GM12864 (cell line): Measurements from ENCODE around the gene PCNA.
"Not testable (repeated sequence)": the region's sequence is repeated elsewhere in the genome, so short reads cannot be mapped to it uniquely, and the experiment has no call there.

Experiments used
- DNase-seq: peaks from one replicate; pipeline ENCODE4 v3.0.0-alpha.2; 2011; ENCODE audit warnings: low read depth
- H3K4me3 ChIP-seq: 2 replicates; pipeline ENCODE4 v1.5.1; 2011; ENCODE audit warnings: mild to moderate bottlenecking, low read depth, low read length, control low read depth
- TF ChIP-seq, protein P1 (sequence below): IDR thresholded peaks from 2 replicates; pipeline ENCODE4 v1.5.1; 2011; ENCODE audit warnings: low read depth, mild to moderate bottlenecking, moderate library complexity, low read length, control low read depth, inconsistent platforms; ENCODE audit errors: missing control alignments

PCNA gene

GRCh38 chr20:5072756-5073659, 46.8 kb downstream of the PCNA start:
- DNase-seq, result no peak
- TF ChIP-seq, protein P1, sequence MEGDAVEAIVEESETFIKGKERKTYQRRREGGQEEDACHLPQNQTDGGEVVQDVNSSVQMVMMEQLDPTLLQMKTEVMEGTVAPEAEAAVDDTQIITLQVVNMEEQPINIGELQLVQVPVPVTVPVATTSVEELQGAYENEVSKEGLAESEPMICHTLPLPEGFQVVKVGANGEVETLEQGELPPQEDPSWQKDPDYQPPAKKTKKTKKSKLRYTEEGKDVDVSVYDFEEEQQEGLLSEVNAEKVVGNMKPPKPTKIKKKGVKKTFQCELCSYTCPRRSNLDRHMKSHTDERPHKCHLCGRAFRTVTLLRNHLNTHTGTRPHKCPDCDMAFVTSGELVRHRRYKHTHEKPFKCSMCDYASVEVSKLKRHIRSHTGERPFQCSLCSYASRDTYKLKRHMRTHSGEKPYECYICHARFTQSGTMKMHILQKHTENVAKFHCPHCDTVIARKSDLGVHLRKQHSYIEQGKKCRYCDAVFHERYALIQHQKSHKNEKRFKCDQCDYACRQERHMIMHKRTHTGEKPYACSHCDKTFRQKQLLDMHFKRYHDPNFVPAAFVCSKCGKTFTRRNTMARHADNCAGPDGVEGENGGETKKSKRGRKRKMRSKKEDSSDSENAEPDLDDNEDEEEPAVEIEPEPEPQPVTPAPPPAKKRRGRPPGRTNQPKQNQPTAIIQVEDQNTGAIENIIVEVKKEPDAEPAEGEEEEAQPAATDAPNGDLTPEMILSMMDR, result no peak
- H3K4me3 ChIP-seq, result no peak overlapping the region

- not testable (repeated sequence) for DNase-seq, H3K4me3 ChIP-seq
Measured at GRCh38 chr20:5071942-5072341, 47.8 kb downstream of the PCNA start.

DNA sequence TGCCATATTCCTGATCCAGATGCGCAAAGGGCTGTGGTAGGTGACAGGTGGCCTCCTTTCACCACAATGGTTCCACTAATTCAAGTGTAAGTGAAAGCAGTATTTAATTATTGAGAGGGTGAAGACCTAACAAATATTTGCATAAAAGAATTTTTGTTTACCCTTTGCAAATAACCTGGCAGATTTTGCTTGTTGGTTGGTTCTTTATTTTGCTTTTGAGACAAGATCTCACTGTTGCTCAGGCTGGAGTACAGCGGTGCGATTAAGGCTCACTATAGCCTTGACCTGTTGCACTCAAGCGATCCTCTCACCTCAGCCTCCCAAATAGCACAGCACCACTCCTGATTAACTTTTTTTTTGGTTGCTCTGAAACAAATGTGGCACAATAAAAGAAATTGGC, 49.2 kb downstream of the PCNA start:
- TF ChIP-seq, protein P1, result no peak
- no peak for DNase-seq
- no peak overlapping the region for H3K4me3 ChIP-seq

DNA sequence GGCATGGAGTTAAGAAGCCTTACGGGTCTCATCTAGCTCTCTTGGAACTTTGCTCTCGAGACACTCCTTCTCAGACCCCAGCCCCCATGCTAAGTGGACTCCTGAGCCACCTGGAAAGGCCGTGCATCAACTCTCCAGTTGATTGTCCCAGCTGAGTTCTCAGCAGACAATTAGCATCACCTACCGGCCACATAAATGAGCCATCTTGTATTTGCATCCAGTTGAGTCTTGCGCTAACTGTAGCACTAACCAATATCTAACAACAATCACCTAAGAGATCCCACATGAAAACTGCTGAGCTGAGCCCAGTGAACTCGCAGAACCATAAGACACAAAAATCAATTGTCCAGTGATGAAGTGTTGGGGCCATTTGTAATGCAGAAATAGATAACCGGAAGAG, 49.7 kb downstream of the PCNA start:
- TF ChIP-seq, protein P1, result no peak
- DNase-seq, result no peak
- H3K4me3 ChIP-seq, result no peak overlapping the region

GRCh38 chr20:5069141-5069806, 50.5 kb downstream of the PCNA start:
- TF ChIP-seq, protein P1, result no peak
- no peak for DNase-seq

DNA sequence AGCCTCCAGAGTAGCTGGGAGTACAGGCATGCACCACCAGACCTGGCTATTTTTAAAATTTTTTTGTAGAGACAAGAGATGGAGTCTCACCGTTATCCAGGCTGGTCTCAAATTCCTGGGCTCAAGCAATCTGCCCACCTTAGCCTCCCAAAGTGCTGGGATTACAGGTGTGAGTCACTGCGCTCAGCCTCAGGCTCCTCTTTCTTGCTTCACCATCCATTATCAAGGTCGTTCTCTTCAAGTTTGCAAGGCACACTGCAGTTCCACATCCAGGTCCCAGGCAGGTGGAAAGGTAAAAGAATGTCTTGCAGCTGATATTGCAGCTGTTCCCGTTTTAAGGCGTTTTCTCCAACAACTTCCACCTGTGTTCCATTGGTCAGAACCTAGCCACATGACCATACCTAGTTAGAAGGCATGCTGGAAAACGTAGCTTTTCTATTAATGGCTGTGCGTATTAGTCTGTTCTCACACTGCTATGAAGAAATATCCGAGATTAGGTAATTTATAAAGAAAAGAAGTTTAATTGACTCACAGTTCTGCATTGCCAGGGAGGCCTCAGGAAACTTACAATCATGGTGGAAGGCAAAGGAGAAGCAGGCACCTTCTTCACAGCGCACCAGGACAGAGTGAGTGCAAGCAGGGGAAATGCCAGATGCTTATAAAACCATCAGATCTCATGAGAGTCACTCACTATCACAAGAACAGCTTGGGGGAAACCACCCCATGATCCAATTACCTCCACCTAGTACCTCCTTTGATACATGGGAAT, 51.7 kb downstream of the PCNA start:
- TF ChIP-seq, protein P1, result no peak

More at GRCh38 chr20:5069141-5069806, 50.5 kb downstream of the PCNA start:
- no peak overlapping the region for H3K4me3 ChIP-seq

GRCh38 chr20:5065879-5066383, 53.8 kb downstream of the PCNA start:
- DNase-seq, result no peak
- TF ChIP-seq, protein P1, result no peak

More for the DNA sequence above, 51.7 kb downstream of the PCNA start:
- no peak overlapping the region for H3K4me3 ChIP-seq
- no peak for DNase-seq

More at GRCh38 chr20:5065879-5066383, 53.8 kb downstream of the PCNA start:
- no peak overlapping the region for H3K4me3 ChIP-seq
